HepG2 (cell line): ENCODE results near the gene METTL26. TPM values are rescaled to one million over a fixed set of nuclear protein-coding genes. Genes with fewer than 3 reads are reported as not detected.

ENCODE experiments used
- AGO1 ChIP-seq: fragments of 200-400 bp; formaldehyde crosslinking; IDR thresholded peaks from 2 replicates; pipeline ENCODE4 v1.6.1; 2017; ENCODE audit warnings: mild to moderate bottlenecking, low read depth, low read length, moderate library complexity; ENCODE audit not compliant: poor library complexity, severe bottlenecking
- ESRRA ChIP-seq: sonication (generic); formaldehyde crosslinking; IDR thresholded peaks from 2 replicates; pipeline ENCODE4 v1.5.1; 2020; ENCODE audit warnings: mild to moderate bottlenecking, low read depth, missing genetic modification reagents
- HMGXB3 ChIP-seq: sonication (generic); formaldehyde crosslinking; IDR thresholded peaks from 2 replicates; pipeline ENCODE4 v1.4.0; 2020; ENCODE audit warnings: missing genetic modification reagents, borderline replicate concordance
- KLF6 ChIP-seq: IDR thresholded peaks from 2 replicates; pipeline ENCODE4 v1.8.0; 2016; ENCODE audit warnings: missing biosample characterization, missing genetic modification reagents
- NR2F1 ChIP-seq, 2 experiments: fragments of 450-650 bp in 1 of 2; formaldehyde crosslinking in 1 of 2; IDR thresholded peaks; 2 replicates each; pipeline versions ENCODE4 v1.5.0 to v1.6.1; 2016 to 2020; ENCODE audit warnings: mild to moderate bottlenecking in 1 of 2, missing compliant biosample characterization in 1 of 2, missing genetic modification reagents in 1 of 2, moderate library complexity in 1 of 2
- POLR2AphosphoS2 ChIP-seq: IDR thresholded peaks from 2 replicates; pipeline ENCODE4 v1.6.1; 2011; ENCODE audit warnings: low read depth, low read length, improper control_type of control experiment
- PRDM4 ChIP-seq: sonication (generic); formaldehyde crosslinking; IDR thresholded peaks from 2 replicates; pipeline ENCODE4 v1.9.0; 2021; ENCODE audit warnings: missing genetic modification reagents, borderline replicate concordance
- SAFB2 ChIP-seq: sonication (generic); formaldehyde crosslinking; IDR thresholded peaks from 2 replicates; pipeline ENCODE4 v1.5.1; 2020; ENCODE audit warnings: missing genetic modification reagents, low read depth, mild to moderate bottlenecking, borderline replicate concordance
- SALL1 ChIP-seq: sonication (generic); formaldehyde crosslinking; IDR thresholded peaks from 2 replicates; pipeline ENCODE4 v1.8.0; 2022; ENCODE audit warnings: mild to moderate bottlenecking, missing genetic modification reagents
- U2AF2 ChIP-seq: fragments of 200-400 bp; formaldehyde crosslinking; IDR thresholded peaks from 2 replicates; pipeline ENCODE4 v1.6.1; 2017; ENCODE audit warnings: low read depth, mild to moderate bottlenecking, low read length
- ZNF17 ChIP-seq: sonication (generic); formaldehyde crosslinking; IDR thresholded peaks from 2 replicates; pipeline ENCODE4 v1.5.0; 2020; ENCODE audit warnings: mild to moderate bottlenecking, missing genetic modification reagents
- ZNF225 ChIP-seq: sonication (generic); formaldehyde crosslinking; IDR thresholded peaks from 2 replicates; pipeline ENCODE4 v1.4.0; 2020; ENCODE audit warnings: mild to moderate bottlenecking, missing genetic modification reagents
- ZNF570 ChIP-seq: sonication (generic); formaldehyde crosslinking; IDR thresholded peaks from 2 replicates; pipeline ENCODE4 v1.4.0; 2020; ENCODE audit warnings: mild to moderate bottlenecking, missing genetic modification reagents, borderline replicate concordance
- polyA plus RNA-seq, 8 experiments: library from polyadenylated mRNA; depleted of rRNA in 3 of 8; stranded (reverse) in 7 of 8; unstranded in 1 of 8; fragments of >200 nt; fragmentation: Illumina TruSeq in 4 of 8; extraction: Trizol in 4 of 8; gene quantifications; 2 replicates each; pipeline versions ENCODE4 v1.2.1 to v1.2.3, GENCODE V29; 2011 to 2016; ENCODE audit warnings: low read depth in 4 of 8, missing spikeins in 1 of 8, mixed read lengths in 1 of 8; ENCODE audit not compliant: insufficient read depth in 1 of 8
- total RNA-seq, 5 experiments: library from RNA; depleted of rRNA; stranded (reverse); fragments of >200 nt; fragmentation: Illumina TruSeq; extraction: Trizol; gene quantifications; 2 replicates each; pipeline ENCODE4 v1.2.3, GENCODE V29; 2016; ENCODE audit warnings: low read depth in 1 of 5
- TF ChIP-seq, protein P1 (sequence below): sonication (generic); formaldehyde crosslinking; conservative IDR thresholded peaks from 2 replicates; pipeline ENCODE4 v1.8.1; 2023; ENCODE audit warnings: missing genetic modification reagents
- TF ChIP-seq, protein P2 (sequence below): sonication (generic); formaldehyde crosslinking; IDR thresholded peaks from 2 replicates; pipeline ENCODE4 v1.4.0; 2020; ENCODE audit warnings: mild to moderate bottlenecking, missing genetic modification reagents
- TF ChIP-seq, protein P3 (sequence below): IDR thresholded peaks from 2 replicates; pipeline ENCODE4 v1.6.1; 2012; ENCODE audit warnings: low read depth, low read length, improper control_type of control experiment

METTL26 gene
- total and polyA plus RNA-seq, 2 of the 13 experiments (the other 11 are each of a cell fraction or from before 2014, with no cell fraction given) = 65.5 to 70.1 TPM

DNA sequence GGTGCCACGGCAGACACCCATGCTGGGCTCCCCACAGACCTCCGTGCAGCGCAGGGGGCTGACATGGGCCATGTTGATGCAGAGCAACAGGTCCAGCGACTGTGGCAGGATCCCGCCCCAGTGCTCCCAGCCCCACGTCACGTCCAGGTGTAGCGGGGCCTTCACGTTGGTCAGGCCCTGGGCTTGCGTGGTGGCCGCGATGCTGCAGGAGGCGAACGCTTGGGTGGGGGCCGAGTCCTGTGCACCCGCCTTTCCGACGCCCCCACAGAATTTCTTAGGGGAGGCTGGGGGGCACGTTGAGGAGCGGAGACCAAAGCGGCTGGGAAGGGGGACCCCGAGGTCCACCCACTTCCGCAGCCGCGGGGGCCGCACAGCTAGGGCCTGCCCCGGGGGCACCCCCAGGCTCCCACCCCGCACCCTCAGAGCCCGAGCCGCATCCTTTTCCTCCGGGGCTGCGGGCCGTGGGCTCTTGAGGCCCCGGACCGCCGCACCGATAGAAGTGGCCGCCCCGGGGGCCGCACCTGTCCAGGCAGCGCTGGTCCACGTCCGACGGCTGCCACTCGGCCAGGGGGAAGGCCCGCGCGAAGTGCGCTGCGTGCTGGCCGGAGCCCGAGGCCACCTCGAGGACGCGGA lies 416 bp downstream of the METTL26 start (continued):
- TF ChIP-seq ESRRA = peak; percentile 78; the same call in 1 of the 2 replicates
- no peak for TF ChIP-seq PRDM4 (CRISPR knock-in tag)
- TF ChIP-seq ZNF17 (CRISPR knock-in tag) = no peak
- no peak for TF ChIP-seq POLR2AphosphoS2
- TF ChIP-seq HMGXB3 (CRISPR knock-in tag) = no peak
- TF ChIP-seq KLF6 (CRISPR knock-in tag) = 0 out of 2 replicates have a peak, but pooled peaks have one; percentile 59
- TF ChIP-seq ZNF225 (CRISPR knock-in tag) = 0 out of 2 replicates have a peak, but pooled peaks have one; percentile 88
- TF ChIP-seq, protein P1, sequence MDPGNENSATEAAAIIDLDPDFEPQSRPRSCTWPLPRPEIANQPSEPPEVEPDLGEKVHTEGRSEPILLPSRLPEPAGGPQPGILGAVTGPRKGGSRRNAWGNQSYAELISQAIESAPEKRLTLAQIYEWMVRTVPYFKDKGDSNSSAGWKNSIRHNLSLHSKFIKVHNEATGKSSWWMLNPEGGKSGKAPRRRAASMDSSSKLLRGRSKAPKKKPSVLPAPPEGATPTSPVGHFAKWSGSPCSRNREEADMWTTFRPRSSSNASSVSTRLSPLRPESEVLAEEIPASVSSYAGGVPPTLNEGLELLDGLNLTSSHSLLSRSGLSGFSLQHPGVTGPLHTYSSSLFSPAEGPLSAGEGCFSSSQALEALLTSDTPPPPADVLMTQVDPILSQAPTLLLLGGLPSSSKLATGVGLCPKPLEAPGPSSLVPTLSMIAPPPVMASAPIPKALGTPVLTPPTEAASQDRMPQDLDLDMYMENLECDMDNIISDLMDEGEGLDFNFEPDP (CRISPR knock-in tag) = 0 out of 2 replicates have a peak, but pooled peaks have one; percentile 12
- peak; percentile 86; the same call in 1 of the 2 replicates for TF ChIP-seq SAFB2
- no peak for TF ChIP-seq U2AF2
- TF ChIP-seq AGO1 = peak; percentile 26
- TF ChIP-seq, protein P2, sequence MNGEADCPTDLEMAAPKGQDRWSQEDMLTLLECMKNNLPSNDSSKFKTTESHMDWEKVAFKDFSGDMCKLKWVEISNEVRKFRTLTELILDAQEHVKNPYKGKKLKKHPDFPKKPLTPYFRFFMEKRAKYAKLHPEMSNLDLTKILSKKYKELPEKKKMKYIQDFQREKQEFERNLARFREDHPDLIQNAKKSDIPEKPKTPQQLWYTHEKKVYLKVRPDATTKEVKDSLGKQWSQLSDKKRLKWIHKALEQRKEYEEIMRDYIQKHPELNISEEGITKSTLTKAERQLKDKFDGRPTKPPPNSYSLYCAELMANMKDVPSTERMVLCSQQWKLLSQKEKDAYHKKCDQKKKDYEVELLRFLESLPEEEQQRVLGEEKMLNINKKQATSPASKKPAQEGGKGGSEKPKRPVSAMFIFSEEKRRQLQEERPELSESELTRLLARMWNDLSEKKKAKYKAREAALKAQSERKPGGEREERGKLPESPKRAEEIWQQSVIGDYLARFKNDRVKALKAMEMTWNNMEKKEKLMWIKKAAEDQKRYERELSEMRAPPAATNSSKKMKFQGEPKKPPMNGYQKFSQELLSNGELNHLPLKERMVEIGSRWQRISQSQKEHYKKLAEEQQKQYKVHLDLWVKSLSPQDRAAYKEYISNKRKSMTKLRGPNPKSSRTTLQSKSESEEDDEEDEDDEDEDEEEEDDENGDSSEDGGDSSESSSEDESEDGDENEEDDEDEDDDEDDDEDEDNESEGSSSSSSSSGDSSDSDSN (CRISPR knock-in tag) = no peak
- TF ChIP-seq SALL1 (CRISPR knock-in tag) = no peak
- TF ChIP-seq NR2F1 (CRISPR knock-in tag; IDR thresholded peaks at IDR 0.05) = no peak
- TF ChIP-seq, protein P3, sequence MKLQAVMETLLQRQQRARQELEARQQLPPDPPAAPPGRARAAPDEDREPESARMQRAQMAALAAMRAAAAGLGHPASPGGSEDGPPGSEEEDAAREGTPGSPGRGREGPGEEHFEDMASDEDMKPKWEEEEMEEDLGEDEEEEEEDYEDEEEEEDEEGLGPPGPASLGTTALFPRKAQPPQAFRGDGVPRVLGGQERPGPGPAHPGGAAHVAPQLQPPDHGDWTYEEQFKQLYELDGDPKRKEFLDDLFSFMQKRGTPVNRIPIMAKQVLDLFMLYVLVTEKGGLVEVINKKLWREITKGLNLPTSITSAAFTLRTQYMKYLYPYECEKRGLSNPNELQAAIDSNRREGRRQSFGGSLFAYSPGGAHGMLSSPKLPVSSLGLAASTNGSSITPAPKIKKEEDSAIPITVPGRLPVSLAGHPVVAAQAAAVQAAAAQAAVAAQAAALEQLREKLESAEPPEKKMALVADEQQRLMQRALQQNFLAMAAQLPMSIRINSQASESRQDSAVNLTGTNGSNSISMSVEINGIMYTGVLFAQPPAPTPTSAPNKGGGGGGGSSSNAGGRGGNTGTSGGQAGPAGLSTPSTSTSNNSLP = no peak
- no peak for TF ChIP-seq ZNF570 (CRISPR knock-in tag)
